Measurements from ENCODE around the gene SPSB2. TPM values are rescaled to one million over a fixed set of nuclear protein-coding genes. Genes with fewer than 3 reads are reported as not detected.
"Not testable (repeated sequence)": the region's sequence is repeated elsewhere in the genome, so short reads cannot be mapped to it uniquely, and the experiment has no call there.

The SPSB2 gene
- total and polyA plus RNA-seq, 12 donors: 2.5 to 24.5 (median 16.0) TPM

DNA sequence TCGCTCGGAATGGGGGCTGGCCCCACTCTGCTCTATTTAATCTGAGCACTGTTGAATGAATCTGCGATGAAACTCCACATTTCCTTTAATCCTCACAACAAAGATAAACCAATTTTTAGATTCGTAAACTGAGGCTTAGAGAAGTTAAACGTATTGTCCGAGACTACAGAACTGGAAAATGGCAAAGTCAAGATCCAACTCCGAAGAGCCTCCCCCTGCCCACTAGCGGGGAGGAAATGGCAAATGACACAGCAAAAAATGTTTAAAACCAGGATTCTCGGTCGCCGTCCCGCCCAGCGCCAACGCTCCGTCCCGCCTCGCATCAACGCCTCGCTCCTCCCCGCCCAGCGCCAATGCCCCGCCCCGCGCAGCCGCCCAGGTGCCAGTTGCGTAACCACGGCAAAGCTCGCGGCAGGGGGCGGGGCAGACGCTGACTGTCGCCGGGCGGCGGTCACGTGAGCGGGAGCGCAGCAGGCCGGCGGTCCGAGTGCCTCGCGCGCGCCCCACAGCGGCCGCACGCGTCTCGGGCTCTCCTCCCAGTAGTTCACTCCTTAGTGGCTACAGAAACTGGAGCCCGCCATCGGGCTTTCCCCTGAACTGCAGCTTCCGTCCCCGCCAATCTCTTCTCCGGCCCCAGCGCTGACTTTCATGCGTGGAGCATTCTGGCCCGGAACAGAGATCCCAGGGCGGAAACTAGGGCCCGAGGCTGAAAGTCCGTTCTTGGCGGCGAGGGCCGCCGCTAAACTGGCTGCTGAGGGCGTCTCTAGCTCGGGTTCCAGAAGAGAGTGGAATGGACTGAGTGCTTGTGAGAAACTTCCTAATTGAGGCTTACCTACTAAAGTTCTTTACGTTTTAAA lies 17.9 kb upstream of the SPSB2 start:
- Histone ChIP-seq H3K36me3 (replicated peaks in 1 of 2) (no peaks in the 10 kb centered on the region), H3K27ac (peak overlapping the region; percentile 78 to 94 (median 86)), H3K9me3 (replicated peaks in 1 of 3) (no peaks in the 10 kb centered on the region), H3K27me3 (no peaks in the 10 kb centered on the region), H3K4me3 (peak overlapping the region in 3 of 4 donors; percentile 22 to 56 (median 44)), H3K4me1 (replicated peaks in 1 of 2) (peaks cover 5 to 16% of the 10 kb centered on the region in 2 donors)
- 1 to 6% (median 2%) methylated on average over 24 to 68 of the region's 68 CpGs for WGBS, 4 donors
- peak; percentile 97 to 99 (median 98) for DNase-seq
- intact Hi-C loops (cut with DNase I): no loop called here
- TF ChIP-seq, protein P1, sequence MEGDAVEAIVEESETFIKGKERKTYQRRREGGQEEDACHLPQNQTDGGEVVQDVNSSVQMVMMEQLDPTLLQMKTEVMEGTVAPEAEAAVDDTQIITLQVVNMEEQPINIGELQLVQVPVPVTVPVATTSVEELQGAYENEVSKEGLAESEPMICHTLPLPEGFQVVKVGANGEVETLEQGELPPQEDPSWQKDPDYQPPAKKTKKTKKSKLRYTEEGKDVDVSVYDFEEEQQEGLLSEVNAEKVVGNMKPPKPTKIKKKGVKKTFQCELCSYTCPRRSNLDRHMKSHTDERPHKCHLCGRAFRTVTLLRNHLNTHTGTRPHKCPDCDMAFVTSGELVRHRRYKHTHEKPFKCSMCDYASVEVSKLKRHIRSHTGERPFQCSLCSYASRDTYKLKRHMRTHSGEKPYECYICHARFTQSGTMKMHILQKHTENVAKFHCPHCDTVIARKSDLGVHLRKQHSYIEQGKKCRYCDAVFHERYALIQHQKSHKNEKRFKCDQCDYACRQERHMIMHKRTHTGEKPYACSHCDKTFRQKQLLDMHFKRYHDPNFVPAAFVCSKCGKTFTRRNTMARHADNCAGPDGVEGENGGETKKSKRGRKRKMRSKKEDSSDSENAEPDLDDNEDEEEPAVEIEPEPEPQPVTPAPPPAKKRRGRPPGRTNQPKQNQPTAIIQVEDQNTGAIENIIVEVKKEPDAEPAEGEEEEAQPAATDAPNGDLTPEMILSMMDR (IDR thresholded peaks at IDR 0.05): peak; percentile 58 to 93 (median 82)
- peak; percentile 20 to 82 for TF ChIP-seq POLR2A (IDR thresholded peaks at IDR 0.05)

DNA sequence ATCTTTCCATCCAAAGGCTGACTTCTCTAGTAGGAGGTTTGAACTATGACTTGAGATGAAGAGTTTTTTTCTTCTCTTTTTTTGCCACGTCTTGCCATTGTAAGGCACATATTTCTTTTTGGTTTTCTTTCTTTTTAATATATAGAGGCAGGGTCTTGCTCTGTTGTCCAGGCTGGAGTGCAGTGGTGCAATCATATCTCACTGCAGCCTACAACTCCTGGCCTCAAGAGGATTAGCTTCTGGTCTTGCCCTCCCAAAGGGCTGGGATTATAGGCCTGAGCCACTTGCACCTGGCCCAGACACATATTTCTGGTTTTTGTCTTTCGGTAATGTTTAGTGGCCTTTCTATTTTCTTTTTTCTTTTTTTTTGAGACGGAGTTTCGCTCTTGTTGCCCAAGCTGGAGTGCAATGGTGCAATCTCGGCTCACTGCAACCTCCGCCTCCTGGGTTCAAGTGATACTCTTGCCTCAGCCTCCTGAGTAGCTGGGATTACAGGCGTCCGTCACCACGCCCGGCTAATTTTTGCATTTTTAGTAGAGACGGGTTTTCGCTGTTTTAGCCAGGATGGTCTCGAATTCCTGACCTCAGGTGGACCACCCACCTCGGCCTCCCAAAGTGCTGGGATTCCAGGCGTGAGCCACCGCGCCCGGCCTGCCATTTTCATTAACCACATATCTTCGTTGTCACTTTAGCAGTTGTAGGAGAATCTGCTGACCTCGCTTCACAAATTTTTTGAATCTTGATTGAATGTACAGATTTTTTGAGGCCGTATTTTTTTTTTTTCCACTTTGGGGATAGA lies 16.9 kb upstream of the SPSB2 start:
- H3K9me3 ChIP-seq (replicated peaks in 1 of 3); H3K36me3 ChIP-seq (replicated peaks in 1 of 2); H3K4me3 ChIP-seq; intact Hi-C loops (cut with DNase I); H3K27me3 ChIP-seq: not testable (repeated sequence)
- peak in 1 of 7 donors; percentile 16 for DNase-seq
- Histone ChIP-seq H3K4me1 (replicated peaks in 1 of 2) (peaks cover 5 to 16% of the 10 kb centered on the region in 2 donors), H3K27ac (peak overlapping the region in 4 of 5 donors; percentile 61 to 94 (median 81))
- WGBS, 4 donors: 90 to 94% (median 94%) methylated on average over 21 of the region's 21 CpGs

DNA sequence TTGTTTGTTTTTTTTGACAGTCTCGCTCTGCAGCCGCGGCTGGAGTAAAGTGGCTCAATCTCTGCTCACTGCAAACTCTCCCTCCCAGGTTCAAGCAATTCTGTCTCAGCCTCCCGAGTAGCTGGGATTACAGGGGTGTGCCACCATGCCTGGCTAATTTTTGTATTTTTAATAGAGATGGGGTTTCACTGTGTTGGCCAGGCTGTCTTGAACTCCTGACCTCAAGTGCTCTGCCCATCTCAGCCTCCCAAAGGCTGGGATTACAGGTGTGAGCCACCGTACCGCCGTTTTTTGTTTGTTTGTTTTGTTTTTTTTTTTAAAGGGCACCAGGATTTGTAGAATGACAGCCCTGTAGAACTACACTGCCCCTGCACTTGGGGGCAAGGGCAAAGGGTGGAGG lies 15.7 kb upstream of the SPSB2 start:
- H3K27ac ChIP-seq; H3K4me3 ChIP-seq; H3K27me3 ChIP-seq; H3K36me3 ChIP-seq (replicated peaks in 1 of 2); H3K9me3 ChIP-seq (replicated peaks in 1 of 3); intact Hi-C loops (cut with DNase I): not testable (repeated sequence)
- peak in 1 of 7 donors; percentile 3 for DNase-seq
- WGBS, 4 donors: 85 to 92% (median 87%) methylated on average over 7 of the region's 7 CpGs
- peaks cover 5 to 16% of the 10 kb centered on the region in 2 donors for H3K4me1 ChIP-seq (replicated peaks in 1 of 2)

DNA sequence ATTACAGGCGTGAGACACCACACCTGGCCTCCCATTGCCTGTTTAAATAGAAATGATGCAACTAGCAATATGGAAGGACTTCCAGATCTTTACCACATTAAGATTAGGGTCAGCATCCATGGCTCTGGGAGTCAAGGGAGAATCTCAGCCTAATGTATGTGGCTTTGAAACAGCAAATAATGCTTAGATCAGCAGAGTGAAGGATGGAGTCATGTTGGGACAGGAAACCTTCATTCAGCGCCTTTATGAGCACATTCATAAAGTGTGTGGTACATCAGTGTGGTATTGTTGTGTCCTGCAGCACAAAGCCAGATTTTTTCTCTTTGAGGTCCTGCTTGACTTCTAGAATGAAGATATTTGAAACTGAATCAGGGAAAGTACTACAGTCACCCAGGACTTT lies 15.3 kb upstream of the SPSB2 start:
- Histone ChIP-seq H3K4me1 (replicated peaks in 1 of 2) (peaks cover 5 to 16% of the 10 kb centered on the region in 2 donors), H3K36me3 (replicated peaks in 1 of 2) (peaks cover 0 to 5% of the 10 kb centered on the region in 2 donors), H3K27ac (no peak overlapping the region), H3K27me3 (no peaks in the 10 kb centered on the region), H3K9me3 (replicated peaks in 1 of 3) (no peaks in the 10 kb centered on the region), H3K4me3 (no peak overlapping the region)
- TF ChIP-seq, protein P1 (IDR thresholded peaks at IDR 0.05): no peak
- no peak for TF ChIP-seq POLR2A (IDR thresholded peaks at IDR 0.05)
- 83 to 93% (median 91%) methylated on average over 2 of the region's 2 CpGs for WGBS, 4 donors
- intact Hi-C loops (cut with DNase I): no loop called here
- no peak for DNase-seq

DNA sequence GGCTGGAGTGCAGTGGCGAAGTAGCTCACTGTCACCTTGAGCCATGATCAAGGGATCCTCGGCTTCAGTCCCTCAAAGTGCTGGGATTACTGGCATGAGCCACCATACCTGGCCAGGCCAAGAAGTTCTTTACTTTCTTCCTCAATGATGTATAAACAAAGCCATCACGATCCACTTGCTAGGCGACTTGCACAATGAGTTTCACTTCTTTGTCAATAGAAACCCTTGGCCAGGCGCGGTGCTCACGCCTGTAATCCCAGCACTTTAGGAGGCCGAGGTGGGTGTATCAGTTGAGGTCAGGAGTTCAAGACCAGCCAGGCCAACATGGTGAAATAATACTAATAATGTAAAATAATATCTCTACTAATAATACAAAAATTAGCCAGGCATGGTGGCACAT lies 14.4 kb upstream of the SPSB2 start:
- intact Hi-C loops (cut with DNase I): no loop called here
- TF ChIP-seq, protein P1 (IDR thresholded peaks at IDR 0.05): no peak
- TF ChIP-seq POLR2A (IDR thresholded peaks at IDR 0.05): no peak

DNA sequence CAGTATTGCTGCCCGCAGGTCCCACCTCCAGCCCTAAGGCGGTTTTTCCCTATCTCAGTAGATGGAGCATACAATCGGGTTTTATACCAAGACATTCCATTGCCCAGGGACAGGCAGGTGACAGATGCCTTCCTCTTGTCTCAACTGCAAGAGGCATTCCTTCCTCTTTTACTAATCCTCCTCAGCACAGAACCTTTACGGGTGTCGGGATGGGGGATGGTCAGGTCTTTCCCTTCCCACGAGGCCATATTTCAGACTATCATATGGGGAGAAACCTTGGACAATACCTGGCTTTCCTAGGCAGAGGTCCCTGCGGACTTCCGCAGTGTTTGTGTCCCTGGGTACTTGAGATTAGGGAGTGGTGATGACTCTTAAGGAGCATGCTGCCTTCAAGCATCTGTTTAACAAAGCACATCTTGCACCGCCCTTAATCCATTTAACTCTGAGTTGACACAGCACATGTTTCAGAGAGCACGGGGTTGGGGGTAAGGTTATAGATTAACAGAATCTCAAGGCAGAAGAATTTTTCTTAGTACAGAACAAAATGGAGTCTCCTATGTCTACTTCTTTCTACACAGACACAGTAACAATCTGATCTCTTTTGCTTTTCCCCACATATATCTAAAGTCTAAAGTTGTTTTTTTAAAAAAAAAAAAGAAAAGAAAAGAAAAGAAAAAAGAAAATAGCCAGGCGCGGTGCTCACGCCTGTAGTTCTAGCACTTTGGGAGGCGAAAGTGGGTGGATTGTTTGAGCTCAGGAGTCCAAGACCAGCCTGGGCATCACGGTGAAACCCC lies 13.3 kb upstream of the SPSB2 start:
- H3K4me1 ChIP-seq (replicated peaks in 1 of 2); H3K27me3 ChIP-seq; intact Hi-C loops (cut with DNase I); H3K4me3 ChIP-seq; H3K36me3 ChIP-seq (replicated peaks in 1 of 2); DNase-seq; H3K27ac ChIP-seq; H3K9me3 ChIP-seq (replicated peaks in 1 of 3): not testable (repeated sequence)
- WGBS, 4 donors: 77 to 85% (median 80%) methylated on average over 10 to 12 of the region's 15 CpGs

More for the DNA sequence above, 14.4 kb upstream of the SPSB2 start:
- WGBS, 4 donors: 75 to 86% (median 81%) methylated on average over 8 of the region's 8 CpGs
- Histone ChIP-seq H3K36me3 (replicated peaks in 1 of 2) (peaks cover 0 to 5% of the 10 kb centered on the region in 2 donors), H3K27me3 (no peaks in the 10 kb centered on the region), H3K4me3 (no peak overlapping the region), H3K27ac (no peak overlapping the region), H3K4me1 (replicated peaks in 1 of 2) (peaks cover 5 to 16% of the 10 kb centered on the region in 2 donors), H3K9me3 (replicated peaks in 1 of 3) (no peaks in the 10 kb centered on the region)
- peak in 1 of 7 donors; percentile 12 for DNase-seq

Measured in adrenal gland (tissue), 12 donors.